Hepatocyte (in vitro differentiated cells): Measurements from ENCODE around the gene CCL17.

Experiments
- CTCF ChIP-seq: fragments of 200-600 bp; sonication (generic); IDR thresholded peaks from 2 replicates; pipeline ENCODE4 v1.5.1; 2016; ENCODE audit warnings: antibody characterized with exemption, mild to moderate bottlenecking; ENCODE audit not compliant: poor library complexity
- EZH2 ChIP-seq: fragments of 200-600 bp; sonication (generic); IDR thresholded peaks from 2 replicates; pipeline ENCODE4 v1.6.1; 2016; ENCODE audit warnings: antibody characterized with exemption, mild to moderate bottlenecking, borderline replicate concordance
- EZH2phosphoT487 ChIP-seq: fragments of 200-600 bp; sonication (generic); IDR thresholded peaks from one replicate; pipeline ENCODE4 v1.6.1; 2018; ENCODE audit warnings: antibody characterized with exemption, mild to moderate bottlenecking, low read depth, moderate library complexity; ENCODE audit not compliant: unreplicated experiment, severe bottlenecking

- TF ChIP-seq CTCF (peak; percentile 23), EZH2 (no peak), EZH2phosphoT487 (no peak)
These were observed 32.0 kb upstream of the CCL17 start, which contains the start of gene CX3CL1 for GRCh38 chr16:57372372-57373116.
